NCI-H526 (cell line): ENCODE measurements around the gene SH3PXD2A.
"Not testable (repeated sequence)": the region's sequence is repeated elsewhere in the genome, so short reads cannot be mapped to it uniquely, and the experiment has no call there.

Experiments
- DNase-seq, 2 experiments: peaks; one replicate each; lab custom pipeline; 2025; lab: John Stamatoyannopoulos, UW

The SH3PXD2A gene

DNA sequence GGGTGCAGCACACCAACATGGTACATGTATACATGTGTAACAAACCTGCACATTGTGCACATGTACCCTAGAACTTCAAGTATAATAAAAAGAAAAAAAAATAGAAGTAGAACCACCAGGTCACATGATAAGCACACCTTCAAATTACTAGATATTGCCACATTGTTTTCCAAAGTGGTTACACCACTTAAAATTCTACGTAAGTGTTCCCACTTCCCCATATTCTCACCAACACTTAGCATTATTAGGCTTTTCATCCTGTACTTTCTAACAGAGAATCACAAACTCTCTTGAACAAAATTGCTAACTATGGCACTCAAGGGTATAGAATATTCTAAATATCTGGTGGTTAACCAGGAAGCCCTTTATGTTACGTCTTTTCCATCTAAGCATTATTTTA is 22.6 kb downstream of the SH3PXD2A start:
- DNase-seq, result no peak

GRCh38 chr10:103829838-103830465 is 25.4 kb downstream of the SH3PXD2A start:
- no peak for DNase-seq

GRCh38 chr10:103829278-103829677 is 26.1 kb downstream of the SH3PXD2A start:
- DNase-seq, result no peak

DNA sequence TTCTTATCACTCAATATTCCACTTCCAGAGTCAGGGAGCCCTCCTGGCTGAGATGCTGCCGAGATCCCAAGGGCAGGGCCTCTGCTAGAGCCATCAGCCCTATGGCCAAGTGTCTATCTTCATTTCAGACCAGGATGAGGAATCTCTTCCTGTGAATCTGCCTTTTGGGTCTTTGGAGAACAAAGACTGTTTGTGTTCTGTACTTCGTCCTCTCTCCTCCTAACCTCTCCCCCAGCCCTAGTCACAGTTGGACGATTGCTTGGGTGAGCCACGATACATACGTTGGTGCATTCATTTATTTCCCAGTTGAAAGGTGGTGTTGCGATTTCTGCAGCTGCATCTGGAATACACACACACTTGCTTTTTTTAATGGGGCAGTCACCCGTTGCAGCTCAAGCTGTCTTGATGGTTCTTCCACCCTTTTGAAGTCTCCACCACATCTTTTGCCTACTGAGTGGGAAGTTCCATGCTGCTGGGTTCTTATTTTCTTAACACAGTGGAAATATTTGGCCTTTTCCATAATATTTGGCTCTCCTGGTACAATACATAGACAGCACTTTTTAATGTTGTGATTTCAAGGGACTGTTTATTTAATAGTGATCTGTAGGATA is 26.7 kb downstream of the SH3PXD2A start:
- peak; percentile 25 to 66 for DNase-seq

- no peak for DNase-seq
These were observed 27.3 kb downstream of the SH3PXD2A start for GRCh38 chr10:103828107-103828506.

GRCh38 chr10:103826885-103827284 is 28.5 kb downstream of the SH3PXD2A start:
- DNase-seq, result no peak

DNA sequence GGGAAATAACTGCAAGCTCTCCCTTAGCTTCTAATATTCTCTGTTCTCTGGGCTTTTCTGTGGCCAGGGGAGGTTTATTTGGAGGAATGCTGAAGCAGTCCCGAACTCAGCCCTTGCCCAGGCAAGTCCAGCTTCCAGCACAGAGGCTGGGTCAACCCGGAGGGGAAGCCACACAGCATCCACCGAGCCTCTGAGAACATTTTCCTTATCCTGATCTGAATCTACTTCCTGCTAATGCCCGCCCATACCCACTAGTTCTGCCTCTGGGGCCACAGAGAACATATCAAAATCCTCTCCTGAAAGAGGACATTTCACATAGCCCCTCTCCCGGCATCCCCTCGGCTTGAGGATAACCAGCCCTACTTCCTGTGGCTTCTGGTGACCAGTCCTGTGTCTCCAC is 31.1 kb downstream of the SH3PXD2A start:
- DNase-seq, result no peak

GRCh38 chr10:103823706-103824272 is 31.6 kb downstream of the SH3PXD2A start:
- no peak for DNase-seq

DNA sequence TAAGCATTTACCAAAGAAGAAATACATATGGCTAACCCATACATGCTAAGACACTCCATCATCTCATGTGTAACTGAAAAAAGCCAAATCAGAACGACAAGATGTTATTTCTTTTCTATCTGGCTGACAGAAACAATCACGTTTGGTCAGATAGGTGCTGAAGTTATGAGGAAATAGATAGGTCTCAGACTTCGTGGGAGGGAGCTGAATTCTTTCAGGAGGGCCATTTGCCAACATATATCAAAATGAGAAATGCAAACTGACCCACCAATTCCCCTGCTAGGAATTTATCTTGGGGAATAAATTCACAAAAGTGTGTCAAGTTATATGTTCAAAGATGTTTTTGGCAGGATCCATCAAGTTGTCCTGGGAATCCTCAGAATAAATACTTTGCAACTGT is 32.6 kb downstream of the SH3PXD2A start:
- no peak for DNase-seq

GRCh38 chr10:103822107-103822716 is 33.2 kb downstream of the SH3PXD2A start:
- no peak for DNase-seq

GRCh38 chr10:103820101-103821062 is 35.0 kb downstream of the SH3PXD2A start:
- DNase-seq, result no peak

- DNase-seq, result no peak
These were observed 35.9 kb downstream of the SH3PXD2A start for GRCh38 chr10:103819493-103819892.

- DNase-seq, result no peak
These were observed 36.5 kb downstream of the SH3PXD2A start for GRCh38 chr10:103818765-103819374.

DNA sequence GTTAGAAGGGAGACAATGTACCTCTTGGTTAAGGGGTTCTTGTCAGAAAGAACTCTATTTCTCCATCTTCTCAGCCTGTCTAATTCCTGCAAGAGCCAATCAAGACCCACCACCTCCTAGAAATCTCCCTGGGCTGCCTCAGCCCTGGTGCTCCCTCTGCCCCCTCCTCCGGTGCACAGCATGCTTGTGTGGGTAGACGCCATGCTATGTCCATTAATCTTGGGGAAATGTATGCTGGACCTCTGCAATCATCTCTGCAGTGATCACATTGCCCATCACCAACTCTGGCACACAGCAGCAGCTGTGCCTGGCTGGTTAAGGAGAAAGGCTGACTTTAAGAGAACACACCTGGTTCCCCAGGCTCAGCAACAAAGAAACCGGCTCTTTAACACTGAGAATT is 37.3 kb downstream of the SH3PXD2A start:
- no peak for DNase-seq

DNA sequence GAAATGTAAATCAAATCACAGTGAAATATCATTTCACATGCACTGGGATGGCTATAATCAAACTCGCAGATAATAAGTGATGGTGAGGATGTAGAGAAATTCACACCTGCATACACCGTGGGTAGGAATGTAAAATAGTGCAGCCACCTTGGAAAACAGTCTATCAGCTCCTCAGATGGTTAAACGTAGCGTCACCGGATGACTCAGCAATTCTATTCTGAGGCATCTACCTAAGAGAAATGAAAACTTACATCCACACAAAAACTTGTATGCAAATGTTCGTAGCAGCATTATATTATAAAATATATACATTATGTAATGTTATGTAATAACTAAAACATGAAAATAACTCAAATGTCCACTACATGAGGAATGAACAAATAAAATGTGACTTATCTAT is 38.9 kb downstream of the SH3PXD2A start:
- DNase-seq, result no peak

GRCh38 chr10:103814626-103815370 is 40.6 kb downstream of the SH3PXD2A start:
- DNase-seq, result peak; percentile 12 to 18

DNA sequence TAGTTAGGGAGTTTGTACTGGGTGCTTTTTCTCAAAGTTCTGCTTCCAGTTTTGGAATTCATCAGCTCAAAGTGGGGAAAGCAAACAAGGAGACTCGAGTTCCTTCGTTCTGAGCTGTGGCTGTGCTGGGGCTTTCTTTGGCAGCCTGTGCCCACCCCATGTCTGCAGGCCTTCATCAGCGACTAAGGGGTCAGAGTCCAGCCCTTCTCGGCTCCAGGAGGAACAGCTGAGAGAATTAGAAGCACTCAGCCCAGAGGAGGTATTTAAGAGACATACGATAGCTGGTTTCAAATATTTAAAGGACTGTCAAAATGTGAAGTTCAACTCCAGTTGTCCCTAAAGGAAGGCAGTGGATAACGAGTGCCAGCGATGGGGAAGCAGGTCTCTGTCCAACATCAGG is 41.3 kb downstream of the SH3PXD2A start:
- no peak for DNase-seq

DNA sequence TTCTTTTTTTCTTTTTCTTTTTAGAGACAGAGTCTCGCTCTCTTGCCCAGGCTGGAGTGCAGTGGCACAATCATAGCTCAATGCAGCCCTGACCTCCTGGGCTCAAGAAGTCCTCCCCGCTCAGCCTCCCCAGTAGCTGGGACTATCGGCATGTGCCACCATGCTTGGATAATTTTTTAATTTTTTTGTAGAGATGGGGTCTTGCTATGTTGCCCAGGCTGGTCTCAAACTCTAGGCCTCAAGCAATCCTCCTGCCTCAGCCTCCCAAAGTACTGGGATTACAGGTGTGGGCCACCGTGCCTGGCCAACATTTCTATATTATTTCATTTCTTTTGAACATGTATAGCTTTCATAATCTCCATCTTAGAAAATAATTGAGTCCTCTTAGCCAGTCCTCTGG is 42.1 kb downstream of the SH3PXD2A start:
- DNase-seq, result not testable (repeated sequence)

GRCh38 chr10:103812432-103812831 is 42.9 kb downstream of the SH3PXD2A start:
- peak in 1 of 2 experiments; percentile 16 for DNase-seq

DNA sequence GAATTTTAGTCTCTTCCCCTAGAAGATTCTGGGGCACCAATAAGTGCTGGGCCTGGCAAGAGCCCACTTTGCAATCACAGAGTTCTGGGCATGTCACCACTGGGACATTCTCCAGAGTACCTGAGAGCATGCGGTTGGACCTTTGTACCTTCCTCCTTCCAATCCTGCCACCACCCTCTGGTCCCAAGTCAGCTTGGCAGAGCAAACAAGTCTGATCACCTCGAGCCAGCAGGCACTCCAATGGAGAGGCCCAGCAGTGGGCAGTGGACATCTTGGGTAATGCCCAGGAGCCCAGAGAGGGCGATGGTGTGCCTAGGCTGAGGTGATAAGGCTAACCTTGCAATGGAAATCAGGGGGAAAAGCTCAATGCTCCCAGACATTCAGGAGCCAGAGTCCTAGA is 43.4 kb downstream of the SH3PXD2A start:
- DNase-seq, result peak; percentile 54 to 72

- peak; percentile 87 to 90 for DNase-seq
These were observed 43.9 kb downstream of the SH3PXD2A start for GRCh38 chr10:103811463-103811862.
